ENCODE measurements around the gene OPRD1.
"Not testable (repeated sequence)": the region's sequence is repeated elsewhere in the genome, so short reads cannot be mapped to it uniquely, and the experiment has no call there.

Gene OPRD1

GRCh38 chr1:28853093-28853742, 41.2 kb downstream of the OPRD1 start:
- DNase-seq: no peak

GRCh38 chr1:28854406-28854805, 42.4 kb downstream of the OPRD1 start:
- not testable (repeated sequence) for DNase-seq

- DNase-seq: no peak
Observed at GRCh38 chr1:28855046-28855445, 43.1 kb downstream of the OPRD1 start.

GRCh38 chr1:28855469-28855951, 43.5 kb downstream of the OPRD1 start:
- no peak for DNase-seq

- no peak for DNase-seq
Observed at GRCh38 chr1:28855969-28856368, 44.0 kb downstream of the OPRD1 start.

- no peak for DNase-seq
Observed at GRCh38 chr1:28860332-28861073, 48.5 kb downstream of the OPRD1 start.

GRCh38 chr1:28862571-28863403, 50.8 kb downstream of the OPRD1 start:
- no peak for DNase-seq

- no peak for DNase-seq
Observed at GRCh38 chr1:28864695-28865094, 52.7 kb downstream of the OPRD1 start.

GRCh38 chr1:28865997-28866650, 54.2 kb downstream of the OPRD1 start:
- DNase-seq: no peak

- DNase-seq: no peak
Observed at GRCh38 chr1:28867850-28868249, 55.9 kb downstream of the OPRD1 start.

- DNase-seq: no peak
Observed at GRCh38 chr1:28869952-28870351, 58.0 kb downstream of the OPRD1 start.

GRCh38 chr1:28871631-28872401, 59.8 kb downstream of the OPRD1 start:
- no peak for DNase-seq

GRCh38 chr1:28875134-28875533, 63.2 kb downstream of the OPRD1 start:
- not testable (repeated sequence) for DNase-seq

GRCh38 chr1:28877132-28877781, 65.3 kb downstream of the OPRD1 start:
- peak; percentile 76 for DNase-seq

- no peak for DNase-seq
Observed at GRCh38 chr1:28878796-28879195, 66.8 kb downstream of the OPRD1 start.

GRCh38 chr1:28882009-28882628, 70.1 kb downstream of the OPRD1 start:
- DNase-seq: peak; percentile 85

- no peak for DNase-seq
Observed at GRCh38 chr1:28883242-28883616, 71.3 kb downstream of the OPRD1 start.

GRCh38 chr1:28885472-28885877, 73.5 kb downstream of the OPRD1 start:
- DNase-seq: no peak

GRCh38 chr1:28885977-28886730, 74.2 kb downstream of the OPRD1 start:
- DNase-seq: no peak

GRCh38 chr1:28886731-28887418, 74.9 kb downstream of the OPRD1 start:
- DNase-seq: peak; percentile 93

Data from activated CD4-positive, alpha-beta T cell treated with anti-CD3 and anti-CD28 coated beads, Interleukin-10, Interleukin-2, amounts not matched to agents 100 ng/mL and 50 ng/mL, durations not matched to agents 16 hours and 8 hours (primary cell).